Liver (tissue), 3 donors: ENCODE results near the gene NOPCHAP1.

Experiments used
- EGR1 ChIP-seq, 2 donors: IDR thresholded peaks; 2 replicates each; pipeline ENCODE4 v1.6.1; 2016 to 2018; ENCODE audit warnings: antibody characterized with exemption in 2 of 2, low read depth in 2 of 2
- FOXA2 ChIP-seq: IDR thresholded peaks from 2 replicates; pipeline ENCODE4 v1.6.1; 2016; ENCODE audit warnings: antibody characterized with exemption
- RXRA ChIP-seq, 2 donors: IDR thresholded peaks; 2 replicates each; pipeline ENCODE4 v1.6.1; 2017 to 2018; ENCODE audit warnings: antibody characterized with exemption in 2 of 2, mild to moderate bottlenecking in 1 of 2
- SP1 ChIP-seq: IDR thresholded peaks from 2 replicates; pipeline ENCODE4 v1.6.1; 2018; ENCODE audit warnings: antibody characterized with exemption, mild to moderate bottlenecking
- TAF1 ChIP-seq: conservative IDR thresholded peaks from 2 replicates; pipeline ENCODE4 v1.6.1; 2016; ENCODE audit warnings: antibody characterized with exemption, mild to moderate bottlenecking
- YY1 ChIP-seq: IDR thresholded peaks from 2 replicates; pipeline ENCODE4 v1.6.1; 2016; ENCODE audit warnings: antibody characterized with exemption, mild to moderate bottlenecking
- TF ChIP-seq, protein P1 (sequence below): fragments of 150-350 bp; IDR thresholded peaks from 2 replicates; pipeline ENCODE4 v1.5.1; 2017; ENCODE audit warnings: improper control_type of control experiment, low read depth, low read length; ENCODE audit not compliant: missing input control
- TF ChIP-seq, protein P2 (sequence below): IDR thresholded peaks from 2 replicates; pipeline ENCODE4 v1.6.1; 2016; ENCODE audit warnings: antibody characterized with exemption
- TF ChIP-seq, protein P3 (sequence below): IDR thresholded peaks from 2 replicates; pipeline ENCODE4 v1.6.1; 2016; ENCODE audit warnings: antibody characterized with exemption
- donor health status: healthy.
- donor health status: healthy.

DNA sequence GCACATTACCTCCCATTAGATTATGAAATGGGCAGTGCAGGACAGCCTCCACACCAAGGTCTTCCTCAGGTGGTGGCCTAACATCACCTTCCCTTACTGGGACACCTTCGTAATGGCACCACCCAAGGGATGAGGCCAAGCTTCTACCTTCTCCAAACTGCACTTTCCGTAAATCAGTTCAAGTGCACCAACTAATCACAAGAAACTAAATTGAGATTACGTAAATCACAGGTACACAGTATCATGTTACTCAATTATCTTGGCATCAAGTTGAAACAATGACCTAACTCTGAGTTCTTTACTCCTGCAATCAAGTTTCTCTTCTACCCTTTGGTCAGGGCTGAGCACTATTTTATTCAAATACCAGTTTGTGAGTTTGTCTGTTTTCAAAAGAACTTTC lies 41.9 kb upstream of the NOPCHAP1 start:
- TF ChIP-seq, protein P1, sequence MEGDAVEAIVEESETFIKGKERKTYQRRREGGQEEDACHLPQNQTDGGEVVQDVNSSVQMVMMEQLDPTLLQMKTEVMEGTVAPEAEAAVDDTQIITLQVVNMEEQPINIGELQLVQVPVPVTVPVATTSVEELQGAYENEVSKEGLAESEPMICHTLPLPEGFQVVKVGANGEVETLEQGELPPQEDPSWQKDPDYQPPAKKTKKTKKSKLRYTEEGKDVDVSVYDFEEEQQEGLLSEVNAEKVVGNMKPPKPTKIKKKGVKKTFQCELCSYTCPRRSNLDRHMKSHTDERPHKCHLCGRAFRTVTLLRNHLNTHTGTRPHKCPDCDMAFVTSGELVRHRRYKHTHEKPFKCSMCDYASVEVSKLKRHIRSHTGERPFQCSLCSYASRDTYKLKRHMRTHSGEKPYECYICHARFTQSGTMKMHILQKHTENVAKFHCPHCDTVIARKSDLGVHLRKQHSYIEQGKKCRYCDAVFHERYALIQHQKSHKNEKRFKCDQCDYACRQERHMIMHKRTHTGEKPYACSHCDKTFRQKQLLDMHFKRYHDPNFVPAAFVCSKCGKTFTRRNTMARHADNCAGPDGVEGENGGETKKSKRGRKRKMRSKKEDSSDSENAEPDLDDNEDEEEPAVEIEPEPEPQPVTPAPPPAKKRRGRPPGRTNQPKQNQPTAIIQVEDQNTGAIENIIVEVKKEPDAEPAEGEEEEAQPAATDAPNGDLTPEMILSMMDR = no peak
- TF ChIP-seq, protein P2, sequence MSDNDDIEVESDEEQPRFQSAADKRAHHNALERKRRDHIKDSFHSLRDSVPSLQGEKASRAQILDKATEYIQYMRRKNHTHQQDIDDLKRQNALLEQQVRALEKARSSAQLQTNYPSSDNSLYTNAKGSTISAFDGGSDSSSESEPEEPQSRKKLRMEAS = peak; percentile 90
- TF ChIP-seq SP1 (peak; percentile 80), TAF1 (no peak), FOXA2 (peak; percentile 78), EGR1 (IDR thresholded peaks at IDR 0.05; ENCODE audit: low read depth in 2 of 2) (no peak), RXRA (IDR thresholded peaks at IDR 0.05) (peak; percentile 95 to 97), YY1 (peak; percentile 88)
- TF ChIP-seq, protein P3, sequence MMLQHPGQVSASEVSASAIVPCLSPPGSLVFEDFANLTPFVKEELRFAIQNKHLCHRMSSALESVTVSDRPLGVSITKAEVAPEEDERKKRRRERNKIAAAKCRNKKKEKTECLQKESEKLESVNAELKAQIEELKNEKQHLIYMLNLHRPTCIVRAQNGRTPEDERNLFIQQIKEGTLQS = peak; percentile 77
